Occipital lobe (tissue), 2 donors: ENCODE data around the gene GRID2. TPM values are rescaled to one million over a fixed set of nuclear protein-coding genes. Genes with fewer than 3 reads are reported as not detected.
"Not testable (repeated sequence)": the region's sequence is repeated elsewhere in the genome, so short reads cannot be mapped to it uniquely, and the experiment has no call there.

Experiments
- DNase-seq: peaks from one replicate; lab custom pipeline; 2025; lab: John Stamatoyannopoulos, UW
- total RNA-seq: library from RNA; depleted of rRNA; stranded (reverse); fragments of >200 nt; gene quantifications from one replicate; pipeline ENCODE4 v1.2.3, GENCODE V29; 2014

Gene GRID2
- total RNA-seq, 1 donor from 2014 or later = 21.8 TPM

DNA sequence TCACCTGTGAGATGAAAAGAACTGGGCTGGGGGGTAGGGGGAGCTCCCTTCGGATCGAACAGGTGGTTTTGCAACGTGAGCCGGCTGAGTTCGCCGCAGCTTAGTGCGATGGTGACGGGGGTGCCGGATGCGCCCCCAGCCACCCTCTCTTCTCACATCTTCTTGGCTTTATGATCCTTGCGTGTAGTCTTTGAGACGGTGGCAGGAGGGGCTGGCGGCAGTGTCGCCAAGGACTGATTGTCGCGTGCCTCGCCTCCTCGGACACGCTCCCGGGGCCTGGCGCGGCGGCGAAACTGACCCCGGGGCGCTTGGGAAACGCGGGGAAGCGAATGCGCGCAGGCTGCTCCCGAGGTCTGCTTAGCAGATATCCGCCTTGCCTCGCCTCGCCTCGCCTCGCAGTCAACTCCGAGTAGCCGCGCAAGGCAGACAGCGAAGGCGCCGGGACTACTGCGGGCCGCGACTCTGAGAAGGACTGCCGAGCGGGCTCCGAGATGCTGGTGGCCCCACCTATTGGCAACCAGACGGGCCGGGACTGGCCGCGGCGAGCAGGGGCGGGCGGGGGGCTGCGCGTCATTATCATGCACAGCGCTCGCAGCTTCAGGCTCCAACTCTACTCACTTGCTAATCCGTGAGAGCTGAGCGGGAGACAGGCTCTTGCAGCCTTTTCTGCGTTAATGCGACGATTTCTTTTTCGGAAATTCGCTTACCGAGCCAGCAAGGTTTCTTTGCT is 1.5 kb downstream of the GRID2 start:
- peak; percentile 76 for DNase-seq

- DNase-seq = peak; percentile 54
Measured at GRCh38 chr4:92305878-92306520, 2.2 kb downstream of the GRID2 start.

DNA sequence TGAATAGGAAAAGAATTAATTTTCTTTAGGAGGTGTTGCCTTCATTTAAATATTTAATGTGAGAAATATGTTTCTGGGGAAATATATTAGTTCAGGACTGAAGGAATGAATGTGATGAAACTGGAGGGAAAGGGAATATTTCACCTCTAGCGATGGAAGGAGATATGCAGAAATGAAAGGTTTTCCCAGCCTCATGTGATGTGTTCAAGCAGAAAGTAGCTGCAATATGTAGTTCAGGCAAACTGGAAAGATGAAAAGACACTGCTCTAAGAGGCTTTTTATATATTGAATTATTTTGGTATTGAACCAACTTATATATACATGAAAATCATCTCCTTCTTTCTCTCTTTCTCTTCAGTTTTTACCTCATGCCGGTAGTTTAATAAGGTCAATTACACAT is 3.4 kb downstream of the GRID2 start:
- DNase-seq = no peak

DNA sequence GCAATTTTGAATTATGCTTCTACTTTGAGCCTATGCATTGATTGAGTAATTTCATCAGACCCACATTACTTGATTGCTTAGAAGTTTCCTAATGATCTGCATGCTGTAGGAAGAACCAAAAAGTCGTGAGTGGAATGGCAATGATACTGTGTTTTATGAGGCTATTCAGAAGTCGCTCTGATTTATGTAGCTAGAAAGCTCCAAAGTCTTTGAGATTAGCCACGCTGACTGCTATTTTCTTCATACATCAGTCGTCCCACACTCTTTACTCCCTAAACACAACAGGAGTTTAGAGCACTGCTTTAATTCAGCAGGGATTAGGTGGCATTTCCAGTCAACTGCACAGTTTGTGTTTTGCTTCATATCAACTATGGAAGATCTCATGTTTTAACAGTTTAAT is 4.1 kb downstream of the GRID2 start:
- no peak for DNase-seq

GRCh38 chr4:92317047-92317446 is 13.3 kb downstream of the GRID2 start:
- DNase-seq = no peak

GRCh38 chr4:92328095-92328494 is 24.3 kb downstream of the GRID2 start:
- DNase-seq = no peak

GRCh38 chr4:92333016-92333415 is 29.2 kb downstream of the GRID2 start:
- no peak for DNase-seq

DNA sequence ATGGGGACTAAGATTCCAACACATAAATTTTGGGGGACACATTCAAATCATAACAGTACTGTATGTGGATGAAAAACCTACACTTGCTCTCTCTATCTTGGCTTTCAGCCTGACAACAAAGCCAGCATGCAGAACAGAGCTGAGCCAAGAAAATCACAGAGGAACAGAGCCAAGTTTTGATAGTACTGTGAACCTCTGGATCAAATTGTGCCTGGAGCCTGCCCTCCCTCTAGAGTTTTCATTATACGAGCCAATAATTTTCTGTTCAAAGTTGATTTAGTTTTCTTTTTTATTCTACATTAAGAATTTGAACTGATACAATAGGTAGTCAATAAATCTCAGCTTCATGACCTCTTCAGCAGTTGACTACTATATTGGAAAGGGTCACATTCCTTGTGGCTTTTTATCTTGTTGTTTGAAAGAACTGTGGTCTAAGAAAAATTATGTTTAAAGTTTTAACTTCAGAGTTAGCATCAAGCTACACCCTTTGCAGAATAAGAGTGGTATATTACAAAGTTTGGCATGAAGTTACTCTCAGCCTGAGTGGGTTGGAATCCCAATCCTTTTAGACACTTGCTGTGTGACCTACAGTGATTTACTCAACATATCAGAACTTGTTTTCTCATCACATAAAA is 31.1 kb downstream of the GRID2 start:
- no peak for DNase-seq

DNA sequence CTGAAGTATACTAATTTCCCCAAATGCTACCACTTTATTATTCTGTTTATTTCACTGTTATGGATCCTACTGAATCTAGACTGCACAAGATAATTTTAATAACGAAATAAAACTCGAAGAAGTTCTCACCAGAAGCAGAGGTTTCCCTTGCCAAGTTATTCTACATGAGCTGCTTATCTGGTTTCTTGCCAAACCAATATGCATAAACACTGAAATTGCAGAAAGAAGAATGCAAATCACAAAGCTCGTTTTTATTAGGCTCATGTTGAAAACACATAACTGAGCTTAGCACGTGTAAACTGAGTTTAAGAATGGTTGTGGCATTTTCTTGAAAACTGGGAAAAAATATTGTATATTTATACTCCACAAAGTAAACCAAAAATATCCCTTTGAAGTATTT is 35.9 kb downstream of the GRID2 start:
- DNase-seq = no peak

DNA sequence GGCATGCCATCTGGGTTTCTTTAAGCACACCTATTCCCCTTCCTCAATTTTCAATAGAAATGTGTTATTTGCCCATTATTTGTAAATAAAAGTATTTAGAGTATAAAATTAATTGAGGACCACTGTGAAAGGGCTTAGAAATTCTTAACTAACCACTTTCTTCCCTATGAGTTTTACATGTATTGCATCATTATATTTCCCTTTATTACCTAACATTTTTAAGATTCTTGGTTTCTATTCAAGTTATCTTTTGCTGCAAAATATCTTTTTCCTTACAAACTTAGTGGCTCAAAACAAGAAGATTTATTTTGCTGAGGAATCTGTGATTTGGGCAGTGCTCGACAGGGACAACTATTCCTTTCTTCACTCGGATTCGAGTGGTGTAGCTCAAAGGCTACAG is 40.5 kb downstream of the GRID2 start:
- no peak for DNase-seq

GRCh38 chr4:92346289-92346688 is 42.5 kb downstream of the GRID2 start:
- no peak for DNase-seq

DNA sequence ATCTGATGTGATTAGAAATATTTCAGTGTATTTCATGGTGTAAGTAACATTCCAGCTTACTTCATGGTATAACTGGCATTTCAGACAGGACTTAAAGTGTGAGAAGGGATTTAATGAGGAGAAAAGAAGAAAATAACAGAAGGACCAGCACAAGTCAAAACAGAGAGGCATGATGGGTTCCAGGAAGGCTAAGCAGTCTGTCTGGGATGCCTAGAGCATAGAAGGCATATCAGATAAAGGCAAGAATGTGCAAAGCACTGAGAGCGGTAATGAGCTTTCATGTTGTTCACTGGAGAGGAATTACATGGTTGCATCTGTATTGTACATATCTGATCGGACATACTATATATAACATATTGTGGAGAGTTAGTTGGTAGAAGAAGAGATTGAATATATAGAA is 54.2 kb downstream of the GRID2 start:
- no peak for DNase-seq

GRCh38 chr4:92359491-92359890 is 55.7 kb downstream of the GRID2 start:
- no peak for DNase-seq

GRCh38 chr4:92362028-92362427 is 58.3 kb downstream of the GRID2 start:
- DNase-seq = no peak

DNA sequence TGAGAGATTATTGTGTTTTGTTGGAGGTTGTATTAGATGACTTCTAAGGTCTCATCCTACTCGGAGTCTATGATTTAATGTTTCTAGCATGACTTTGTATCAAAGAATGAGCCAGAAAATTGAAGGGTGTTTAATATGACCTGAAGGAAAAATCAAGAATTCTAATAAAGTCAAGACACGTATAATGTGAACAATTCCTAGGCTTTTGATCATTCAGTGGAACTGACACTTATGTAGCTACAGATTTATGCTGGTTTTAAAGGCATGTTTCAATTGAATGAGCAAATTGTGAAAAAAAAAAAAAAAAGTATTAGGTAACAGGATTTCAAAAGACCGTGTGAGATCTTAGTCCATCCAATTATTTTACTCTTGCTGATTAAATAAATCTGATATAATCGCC is 64.9 kb downstream of the GRID2 start:
- no peak for DNase-seq

- no peak for DNase-seq
Measured at GRCh38 chr4:92381616-92382015, 77.8 kb downstream of the GRID2 start.

DNA sequence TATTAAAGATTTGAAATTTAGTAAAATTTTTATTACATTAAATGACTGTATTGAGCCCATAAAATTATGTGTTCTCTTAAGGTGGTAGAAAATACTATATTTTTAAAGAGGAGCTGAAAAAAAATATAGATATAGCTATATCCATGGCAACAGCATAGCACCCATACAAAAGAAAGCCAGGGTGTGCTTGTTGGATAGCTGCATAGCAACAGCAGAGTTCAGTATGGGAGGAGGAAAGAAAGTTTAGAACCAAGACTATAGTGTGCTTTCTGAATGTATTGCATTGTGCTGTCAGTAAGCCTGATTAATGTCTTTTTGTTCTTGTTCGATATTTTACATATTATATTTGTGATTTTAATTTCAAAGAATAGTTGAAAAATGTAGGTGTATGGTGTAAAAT is 78.4 kb downstream of the GRID2 start:
- DNase-seq = no peak

DNA sequence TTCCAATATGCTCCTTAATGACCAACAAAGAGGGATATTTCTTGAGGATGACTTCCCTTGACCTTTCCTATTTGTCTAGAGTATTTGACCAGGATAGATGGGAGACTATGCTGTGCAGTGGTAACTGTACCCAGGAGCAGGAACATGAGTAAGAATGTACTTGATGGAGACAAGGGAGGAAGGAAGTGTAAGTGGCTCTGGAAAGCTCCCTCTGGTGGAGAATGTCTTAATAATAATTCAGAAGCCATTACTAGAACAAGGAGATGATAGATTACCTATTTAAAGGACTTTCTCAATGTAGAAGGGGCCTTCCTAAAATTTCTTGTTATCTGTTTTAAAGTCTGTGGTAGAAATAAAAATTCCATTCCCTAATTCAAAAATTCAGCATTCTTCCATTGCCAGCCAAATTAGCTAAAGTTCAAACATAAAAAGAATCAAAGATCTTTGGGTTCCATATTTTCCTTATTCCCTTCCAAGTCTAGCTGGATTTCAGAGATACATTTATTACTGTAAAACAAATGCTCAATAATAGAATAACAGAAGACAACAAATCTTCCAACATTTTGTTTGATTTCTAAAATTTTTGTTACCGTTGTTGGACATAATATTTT is 83.8 kb downstream of the GRID2 start:
- no peak for DNase-seq

- DNase-seq = no peak
Measured at GRCh38 chr4:92399032-92399431, 95.3 kb downstream of the GRID2 start.

DNA sequence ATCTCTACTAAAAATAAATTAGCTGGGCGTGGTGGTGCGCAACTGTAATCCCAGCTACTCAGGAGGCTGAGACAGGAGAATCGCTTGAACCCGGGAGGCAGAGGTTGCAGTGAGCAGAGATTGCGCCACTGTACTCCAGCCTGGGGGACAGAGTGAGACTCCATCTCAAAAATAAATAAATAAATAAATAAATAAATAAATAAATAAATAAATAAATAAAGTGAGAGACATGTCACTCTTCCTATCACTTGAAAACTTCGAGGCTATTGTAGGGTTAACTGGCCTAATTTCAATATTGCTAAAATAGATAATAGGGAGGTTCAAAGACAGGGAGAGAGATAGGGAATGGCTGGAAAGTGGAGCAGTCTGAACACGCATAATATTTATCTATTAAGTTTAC is 99.8 kb downstream of the GRID2 start:
- not testable (repeated sequence) for DNase-seq

- no peak for DNase-seq
Measured at GRCh38 chr4:92406488-92406887, 102.7 kb downstream of the GRID2 start.

GRCh38 chr4:92421920-92422319 is 118.2 kb downstream of the GRID2 start:
- no peak for DNase-seq
